Karpas-422 (cell line): ENCODE results near the gene PRRC2A. TPM values are rescaled to one million over a fixed set of nuclear protein-coding genes. Genes with fewer than 3 reads are reported as not detected.
A peak's percentile ranks its signal among the peaks of the same experiment; 100 is the strongest.

Source experiments
- DNase-seq: peaks from one replicate; pipeline ENCODE4 v3.0.0-alpha.2; 2015
- H2AFZ ChIP-seq: fragments of 200-600 bp; sonication (generic); 2 replicates; pipeline ENCODE4 v1.6.1; 2014; ENCODE audit warnings: antibody characterized with exemption, low read length, mixed read lengths
- H3K27ac ChIP-seq: fragments of 200-600 bp; sonication (generic); 2 replicates; pipeline ENCODE4 v1.5.1; 2014; ENCODE audit warnings: mild to moderate bottlenecking, low read length, moderate library complexity
- H3K27me3 ChIP-seq: fragments of 200-600 bp; sonication (generic); 2 replicates; pipeline ENCODE4 v1.6.1; 2014; ENCODE audit warnings: low read length, mixed read lengths
- H3K36me3 ChIP-seq: fragments of 200-600 bp; sonication (generic); 2 replicates; pipeline ENCODE4 v1.6.1; 2014; ENCODE audit warnings: low read length, mixed read lengths; ENCODE audit not compliant: insufficient read depth
- H3K4me1 ChIP-seq: fragments of 200-600 bp; sonication (generic); 2 replicates; pipeline ENCODE4 v1.6.1; 2014; ENCODE audit warnings: mild to moderate bottlenecking, low read length, mixed read lengths
- H3K4me2 ChIP-seq: fragments of 200-600 bp; sonication (generic); 2 replicates; pipeline ENCODE4 v1.6.1; 2014; ENCODE audit warnings: low read length, low read depth, mild to moderate bottlenecking; ENCODE audit not compliant: poor library complexity, severe bottlenecking
- H3K4me3 ChIP-seq: fragments of 200-600 bp; sonication (generic); 2 replicates; pipeline ENCODE4 v1.5.1; 2014; ENCODE audit warnings: mild to moderate bottlenecking, antibody characterized with exemption, low read length, mixed read lengths
- H3K79me2 ChIP-seq: fragments of 200-600 bp; sonication (generic); 2 replicates; pipeline ENCODE4 v1.6.1; 2014; ENCODE audit warnings: mild to moderate bottlenecking, low read length, mixed read lengths
- H3K9ac ChIP-seq: fragments of 200-600 bp; sonication (generic); 2 replicates; pipeline ENCODE4 v1.6.0; 2014; ENCODE audit warnings: low read length
- H3K9me2 ChIP-seq: fragments of 200-600 bp; sonication (generic), shearing (Covaris generic); replicated peaks from 2 replicates; pipeline ENCODE4 v1.6.0; 2014; ENCODE audit warnings: mild to moderate bottlenecking, low read length, moderate library complexity; ENCODE audit not compliant: insufficient read depth
- H3K9me3 ChIP-seq: fragments of 300-700, 200-600 bp; sonication (generic); 2 replicates; pipeline ENCODE4 v1.6.1; 2014; ENCODE audit warnings: low read length, mixed read lengths
- H4K20me1 ChIP-seq: fragments of 200-600 bp; sonication (generic); 2 replicates; pipeline ENCODE4 v1.6.1; 2014; ENCODE audit warnings: mild to moderate bottlenecking, antibody characterized with exemption, low read length, low read depth; ENCODE audit not compliant: insufficient read depth
- total RNA-seq: library from RNA; depleted of rRNA; stranded (reverse); fragments of >200 nt; shearing (Covaris generic); gene quantifications from 2 replicates; pipeline ENCODE4 v1.2.3, GENCODE V29; 2014; ENCODE audit warnings: low replicate concordance

PRRC2A gene
- total RNA-seq, 1 experiment from 2014 or later = 123 TPM

DNA sequence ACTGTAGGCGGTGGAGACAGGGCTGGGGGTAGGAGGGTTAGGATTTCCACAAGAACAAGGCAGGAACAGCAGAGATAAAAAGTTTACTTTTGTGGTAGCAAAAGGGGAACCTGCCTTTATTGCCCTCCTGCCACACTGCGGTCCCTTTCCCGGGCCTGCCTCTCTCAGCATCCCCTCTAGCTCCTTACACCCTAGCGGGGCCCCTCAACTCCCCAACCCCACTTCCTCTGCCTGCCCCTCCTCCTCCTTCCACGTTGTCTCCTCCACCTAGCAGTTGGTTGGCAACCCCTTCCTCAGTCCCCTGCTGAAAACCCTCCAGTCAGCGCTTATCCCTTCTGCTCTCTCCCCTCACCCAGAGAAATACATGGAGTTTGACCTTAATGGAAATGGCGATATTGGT, 4.8 kb upstream of the PRRC2A start:
- H2AFZ ChIP-seq = no peak overlapping the region
- H3K4me3 ChIP-seq = no peak overlapping the region
- H3K9ac ChIP-seq = no peak overlapping the region
- no peaks in the 10 kb centered on the region for H3K36me3 ChIP-seq
- peaks cover 1% of the 10 kb centered on the region for H3K79me2 ChIP-seq
- no peaks in the 10 kb centered on the region for H3K9me2 ChIP-seq
- no peak overlapping the region for H3K4me2 ChIP-seq
- no peaks in the 10 kb centered on the region for H4K20me1 ChIP-seq
- peaks cover 30% of the 10 kb centered on the region for H3K4me1 ChIP-seq
- no peaks in the 10 kb centered on the region for H3K9me3 ChIP-seq
- no peaks in the 10 kb centered on the region for H3K27me3 ChIP-seq
- DNase-seq = peak; percentile 41
- H3K27ac ChIP-seq = no peak overlapping the region

DNA sequence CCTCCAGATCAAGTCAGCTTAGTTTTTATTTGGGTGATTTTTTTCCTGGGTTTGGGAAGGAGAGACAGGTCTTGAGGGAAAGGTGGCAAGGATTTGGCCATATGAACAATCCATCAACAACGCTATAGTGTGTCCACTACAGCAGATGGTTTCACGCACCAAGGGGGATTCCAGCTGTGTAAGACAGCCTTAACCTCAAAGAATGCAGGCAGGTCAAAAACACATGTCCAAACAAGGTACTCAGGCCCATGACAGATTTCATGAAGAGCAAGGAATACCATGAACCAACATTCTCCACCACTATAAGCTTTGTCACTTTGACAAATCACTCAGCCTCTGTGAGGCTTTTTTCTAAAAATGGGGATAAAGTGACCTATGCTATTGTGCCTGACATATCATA, 3.5 kb upstream of the PRRC2A start:
- Histone ChIP-seq H3K4me3 (no peak overlapping the region), H3K9ac (no peak overlapping the region), H3K4me1 (peaks cover 33% of the 10 kb centered on the region), H3K9me2 (no peaks in the 10 kb centered on the region), H3K9me3 (no peaks in the 10 kb centered on the region), H3K36me3 (peaks cover 8% of the 10 kb centered on the region; the same call in 1 of the 2 replicates), H3K27ac (no peak overlapping the region), H3K4me2 (no peak overlapping the region), H3K79me2 (peaks cover 14% of the 10 kb centered on the region), H2AFZ (no peak overlapping the region), H3K27me3 (no peaks in the 10 kb centered on the region), H4K20me1 (peaks cover 6% of the 10 kb centered on the region; the same call in 1 of the 2 replicates)
- peak; percentile 40 for DNase-seq

DNA sequence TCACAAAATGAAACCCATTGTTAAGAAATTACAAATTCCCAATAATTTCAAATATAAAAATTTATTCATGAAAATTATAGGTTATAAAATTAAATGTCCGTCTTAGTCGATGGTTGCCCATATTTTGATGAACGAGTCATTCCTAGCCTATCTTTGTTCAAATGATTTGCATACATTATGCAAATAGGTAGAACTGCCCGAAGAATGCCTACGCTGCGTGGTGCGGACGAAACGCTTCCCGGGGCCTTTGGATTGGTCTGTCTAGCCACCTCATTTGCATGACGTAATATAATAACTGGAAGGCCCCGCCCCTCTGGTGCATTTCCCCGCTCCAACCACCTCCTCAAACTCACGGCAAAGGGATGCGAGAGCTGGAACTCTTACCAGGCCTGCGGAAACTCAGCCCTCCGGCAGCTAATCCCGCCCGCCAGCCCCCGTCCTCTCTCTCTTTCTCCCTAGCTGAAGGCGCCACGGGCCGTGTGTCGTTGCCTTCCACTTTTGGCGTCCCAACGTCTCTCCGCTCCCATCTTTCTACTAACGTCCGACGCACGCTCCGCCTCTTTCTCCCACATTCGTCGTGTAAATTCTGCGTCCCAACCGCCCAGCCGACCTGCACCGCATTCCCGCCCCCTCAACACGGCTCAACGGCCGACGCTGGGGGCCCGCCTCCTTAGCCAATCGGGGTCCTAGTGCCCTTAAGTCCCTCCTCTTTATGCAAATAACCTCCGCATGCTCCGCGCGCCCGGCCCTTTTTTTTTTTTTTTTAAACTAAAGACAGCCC, 520 bp upstream of the PRRC2A start:
- H3K4me1 ChIP-seq = peaks cover 32% of the 10 kb centered on the region
- peak overlapping the region; percentile 87; the same call in 1 of the 2 replicates for H2AFZ ChIP-seq
- peaks cover 33% of the 10 kb centered on the region for H3K36me3 ChIP-seq
- H3K27ac ChIP-seq = peak overlapping the region; percentile 96
- H3K9me2 ChIP-seq = no peaks in the 10 kb centered on the region
- peaks cover 23% of the 10 kb centered on the region for H4K20me1 ChIP-seq
- peak; percentile 100 for DNase-seq
- H3K9me3 ChIP-seq = no peaks in the 10 kb centered on the region
- peaks cover 39% of the 10 kb centered on the region for H3K79me2 ChIP-seq
- H3K4me2 ChIP-seq = peak overlapping the region; percentile 98
- H3K27me3 ChIP-seq = no peaks in the 10 kb centered on the region
- peak overlapping the region; percentile 86 for H3K9ac ChIP-seq
- peak overlapping the region; percentile 72 for H3K4me3 ChIP-seq

DNA sequence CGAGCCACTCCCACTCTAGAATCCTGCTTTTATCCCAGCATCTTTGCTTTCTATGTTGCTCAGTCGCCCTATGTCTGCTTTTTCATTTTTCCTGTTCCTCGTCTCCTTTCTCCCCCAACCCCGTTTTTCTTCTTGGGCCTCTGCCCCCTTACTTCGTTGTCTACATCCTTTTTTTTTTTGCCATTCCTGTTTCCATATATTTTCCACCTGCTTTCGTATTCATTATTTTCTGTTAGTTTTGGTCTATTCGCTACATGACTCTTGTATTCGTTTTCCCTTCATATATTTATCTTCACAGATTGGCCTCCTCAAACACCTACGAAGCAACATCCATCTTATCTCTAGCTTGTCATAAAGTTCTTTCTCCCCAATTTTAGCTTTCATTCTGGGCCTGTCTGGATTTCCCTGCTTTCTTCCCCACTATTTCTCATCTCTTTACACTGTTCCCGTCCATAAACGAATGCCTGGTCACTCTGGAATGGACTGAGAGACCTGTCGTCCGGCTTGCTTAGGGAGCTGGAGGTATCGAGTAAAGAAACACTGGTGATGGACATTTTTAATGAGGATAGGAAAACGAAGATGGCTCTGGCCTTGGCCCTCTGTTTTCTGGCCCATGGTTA, 915 bp downstream of the PRRC2A start:
- Histone ChIP-seq H3K9ac (peak overlapping the region; percentile 100), H4K20me1 (peaks cover 32% of the 10 kb centered on the region), H2AFZ (no peak overlapping the region), H3K4me3 (peak overlapping the region; percentile 99), H3K4me2 (peak overlapping the region; percentile 98), H3K9me2 (no peaks in the 10 kb centered on the region), H3K27ac (peak overlapping the region; percentile 92), H3K36me3 (peaks cover 47% of the 10 kb centered on the region), H3K79me2 (peaks cover 46% of the 10 kb centered on the region), H3K9me3 (no peaks in the 10 kb centered on the region), H3K27me3 (no peaks in the 10 kb centered on the region), H3K4me1 (peaks cover 21% of the 10 kb centered on the region)
- DNase-seq = peak; percentile 39

- Histone ChIP-seq H3K4me3 (peak overlapping the region; percentile 99), H2AFZ (no peak overlapping the region), H3K9me3 (no peaks in the 10 kb centered on the region), H3K9me2 (no peaks in the 10 kb centered on the region), H3K36me3 (peaks cover 52% of the 10 kb centered on the region), H3K4me1 (peaks cover 21% of the 10 kb centered on the region), H3K27ac (peak overlapping the region; percentile 92), H3K27me3 (no peaks in the 10 kb centered on the region), H3K4me2 (peak overlapping the region; percentile 98), H4K20me1 (peaks cover 38% of the 10 kb centered on the region), H3K9ac (peak overlapping the region; percentile 100), H3K79me2 (peaks cover 46% of the 10 kb centered on the region)
- DNase-seq = no peak
Measured at GRCh38 chr6:31621991-31622390, 1.5 kb downstream of the PRRC2A start.

DNA sequence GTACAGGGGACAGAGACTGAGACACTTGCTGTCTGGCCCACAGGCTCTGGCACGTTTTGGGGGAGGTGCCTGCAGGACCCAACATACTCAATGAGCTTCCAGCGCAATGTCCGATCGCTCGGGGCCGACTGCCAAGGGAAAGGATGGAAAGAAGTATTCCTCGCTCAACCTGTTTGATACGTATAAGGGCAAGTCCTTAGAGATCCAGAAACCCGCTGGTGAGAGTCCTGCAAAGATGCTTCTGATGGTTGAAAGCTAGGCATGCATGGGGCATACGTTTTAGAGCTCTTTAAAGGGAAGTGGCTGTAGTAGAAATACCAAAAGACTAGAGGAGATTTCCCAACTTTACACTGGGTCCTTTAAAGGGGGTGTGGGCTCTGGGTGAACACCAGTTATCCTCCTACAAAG, 2.2 kb downstream of the PRRC2A start:
- H3K27ac ChIP-seq = no peak overlapping the region
- H3K4me3 ChIP-seq = no peak overlapping the region
- H2AFZ ChIP-seq = no peak overlapping the region
- no peaks in the 10 kb centered on the region for H3K27me3 ChIP-seq
- H3K36me3 ChIP-seq = peaks cover 59% of the 10 kb centered on the region
- peak overlapping the region; percentile 100; the same call in 1 of the 2 replicates for H3K9ac ChIP-seq
- peaks cover 46% of the 10 kb centered on the region for H3K79me2 ChIP-seq
- no peaks in the 10 kb centered on the region for H3K9me3 ChIP-seq
- H3K4me1 ChIP-seq = peaks cover 21% of the 10 kb centered on the region
- H4K20me1 ChIP-seq = peaks cover 39% of the 10 kb centered on the region
- H3K9me2 ChIP-seq = no peaks in the 10 kb centered on the region
- H3K4me2 ChIP-seq = peak overlapping the region; percentile 98
- peak; percentile 38 for DNase-seq

GRCh38 chr6:31624070-31624469, 3.6 kb downstream of the PRRC2A start:
- Histone ChIP-seq H3K9me2 (no peaks in the 10 kb centered on the region), H3K27ac (no peak overlapping the region), H3K4me3 (no peak overlapping the region), H3K36me3 (peaks cover 69% of the 10 kb centered on the region), H3K27me3 (no peaks in the 10 kb centered on the region), H2AFZ (no peak overlapping the region), H3K9ac (no peak overlapping the region), H4K20me1 (peaks cover 40% of the 10 kb centered on the region), H3K79me2 (peaks cover 46% of the 10 kb centered on the region), H3K9me3 (no peaks in the 10 kb centered on the region), H3K4me2 (no peak overlapping the region), H3K4me1 (peaks cover 21% of the 10 kb centered on the region)
- DNase-seq = no peak

DNA sequence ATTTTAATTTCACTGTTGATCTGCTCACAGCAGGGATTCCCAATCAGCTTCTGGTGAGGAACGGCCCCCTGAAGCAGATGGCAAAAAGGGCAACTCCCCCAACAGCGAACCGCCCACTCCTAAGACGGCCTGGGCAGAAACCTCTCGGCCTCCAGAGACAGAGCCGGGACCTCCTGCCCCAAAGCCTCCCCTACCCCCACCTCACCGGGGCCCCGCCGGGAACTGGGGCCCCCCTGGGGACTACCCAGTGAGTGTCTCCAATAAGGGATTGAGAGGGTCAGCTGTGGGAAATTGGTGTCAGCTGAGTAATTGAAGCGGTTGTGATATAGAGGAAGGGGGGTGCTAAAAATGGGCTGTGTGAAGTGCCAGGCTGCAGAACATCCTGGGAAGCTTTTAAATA, 6.4 kb downstream of the PRRC2A start:
- H3K79me2 ChIP-seq = peaks cover 32% of the 10 kb centered on the region
- peaks cover 43% of the 10 kb centered on the region for H4K20me1 ChIP-seq

More for the DNA sequence above, 6.4 kb downstream of the PRRC2A start:
- no peak overlapping the region for H3K27ac ChIP-seq
- no peak overlapping the region for H3K4me3 ChIP-seq
- H3K36me3 ChIP-seq = peaks cover 83% of the 10 kb centered on the region
- H3K4me1 ChIP-seq = peaks cover 10% of the 10 kb centered on the region
- no peak for DNase-seq
- H3K9me2 ChIP-seq = no peaks in the 10 kb centered on the region
- H3K27me3 ChIP-seq = no peaks in the 10 kb centered on the region
- no peaks in the 10 kb centered on the region for H3K9me3 ChIP-seq
- H3K9ac ChIP-seq = no peak overlapping the region
- no peak overlapping the region for H2AFZ ChIP-seq
- no peak overlapping the region for H3K4me2 ChIP-seq
